GM18868 (cell line): ENCODE results near the gene ING3.
A peak's percentile ranks its signal among the peaks of the same experiment; 100 is the strongest.

Source experiments
- ATAC-seq: cut with Tn5 transposase; IDR thresholded peaks from one replicate; pipeline ENCODE4 v1.9.1; 2021; ENCODE audit warnings: mild to moderate bottlenecking, moderate library complexity; ENCODE audit not compliant: unreplicated experiment

Gene ING3

GRCh38 chr7:121023683-121024511, 73.3 kb downstream of the ING3 start:
- ATAC-seq = peak; percentile 68

- ATAC-seq = no peak
Observed at GRCh38 chr7:121024611-121025010, 74.0 kb downstream of the ING3 start.

DNA sequence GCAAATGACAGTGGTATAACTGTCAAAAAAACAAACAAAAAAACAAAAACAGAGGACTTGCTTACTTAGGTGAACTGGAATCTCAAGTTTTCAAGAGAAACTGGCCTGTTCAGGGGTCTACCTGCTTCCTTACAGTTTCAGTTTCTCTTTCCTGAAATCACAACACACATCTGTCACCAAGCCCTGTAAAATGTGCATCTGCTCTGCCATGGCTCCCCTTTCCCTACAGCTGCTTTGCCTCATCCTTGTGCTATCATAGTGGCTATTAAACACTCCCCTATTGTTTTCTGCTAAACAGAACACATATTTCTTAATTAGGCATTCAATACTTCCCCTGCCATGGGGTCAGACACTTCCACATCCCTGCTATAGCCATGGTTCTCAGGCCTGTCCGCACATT, 75.6 kb downstream of the ING3 start:
- no peak for ATAC-seq

- no peak for ATAC-seq
Observed at GRCh38 chr7:121026577-121027111, 76.1 kb downstream of the ING3 start.
